NOMO-1 treated with DMSO at 0.1 percent for 48 hours (cell line): ENCODE measurements around the gene PSMA2.

Source experiments
- DNase-seq: peaks from one replicate; lab custom pipeline; 2025; ENCODE audit not compliant: unreplicated experiment; lab: John Stamatoyannopoulos, UW

PSMA2 gene

DNA sequence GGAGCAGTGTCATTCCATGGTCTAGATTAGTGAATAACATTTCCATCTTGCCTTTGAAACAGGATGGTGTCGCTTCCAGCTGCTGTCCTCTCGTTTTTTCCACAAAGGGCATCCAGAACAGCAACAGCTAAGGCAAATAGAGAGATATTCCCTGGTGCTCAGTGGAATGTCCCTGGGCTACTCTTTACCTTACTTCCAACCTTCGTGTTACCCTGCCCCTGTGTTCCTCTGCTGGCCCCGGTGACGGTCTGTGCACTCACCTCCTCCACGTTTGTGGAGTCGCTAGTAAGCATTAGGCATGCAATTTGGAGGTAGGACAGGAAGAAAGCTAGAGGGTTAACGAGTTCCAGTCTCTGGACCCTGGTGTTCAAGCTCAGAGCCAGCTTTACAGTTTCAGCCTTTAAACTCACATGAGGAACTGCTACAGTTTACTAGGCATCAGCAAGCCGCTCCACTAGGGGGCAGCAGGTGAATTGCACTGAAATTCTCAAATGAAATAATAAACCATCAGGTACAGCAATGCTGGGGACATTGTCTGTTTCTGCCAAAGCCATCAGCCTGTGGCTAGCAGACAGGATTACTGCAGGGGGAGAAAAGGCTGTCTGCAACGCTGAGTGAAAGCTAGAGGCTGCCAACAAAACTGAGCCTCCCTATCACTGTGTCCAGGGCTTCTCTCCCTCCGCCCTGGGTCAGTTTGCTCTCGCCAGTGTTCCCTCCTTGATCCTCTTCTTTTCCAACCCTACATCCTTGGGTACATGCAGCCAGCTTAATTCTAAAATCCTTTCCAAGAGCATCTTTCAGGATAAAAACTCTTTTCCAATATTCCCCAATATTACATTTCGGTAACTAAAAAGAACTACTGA lies 9.2 kb upstream of the PSMA2 start:
- peak; percentile 42 for DNase-seq

DNA sequence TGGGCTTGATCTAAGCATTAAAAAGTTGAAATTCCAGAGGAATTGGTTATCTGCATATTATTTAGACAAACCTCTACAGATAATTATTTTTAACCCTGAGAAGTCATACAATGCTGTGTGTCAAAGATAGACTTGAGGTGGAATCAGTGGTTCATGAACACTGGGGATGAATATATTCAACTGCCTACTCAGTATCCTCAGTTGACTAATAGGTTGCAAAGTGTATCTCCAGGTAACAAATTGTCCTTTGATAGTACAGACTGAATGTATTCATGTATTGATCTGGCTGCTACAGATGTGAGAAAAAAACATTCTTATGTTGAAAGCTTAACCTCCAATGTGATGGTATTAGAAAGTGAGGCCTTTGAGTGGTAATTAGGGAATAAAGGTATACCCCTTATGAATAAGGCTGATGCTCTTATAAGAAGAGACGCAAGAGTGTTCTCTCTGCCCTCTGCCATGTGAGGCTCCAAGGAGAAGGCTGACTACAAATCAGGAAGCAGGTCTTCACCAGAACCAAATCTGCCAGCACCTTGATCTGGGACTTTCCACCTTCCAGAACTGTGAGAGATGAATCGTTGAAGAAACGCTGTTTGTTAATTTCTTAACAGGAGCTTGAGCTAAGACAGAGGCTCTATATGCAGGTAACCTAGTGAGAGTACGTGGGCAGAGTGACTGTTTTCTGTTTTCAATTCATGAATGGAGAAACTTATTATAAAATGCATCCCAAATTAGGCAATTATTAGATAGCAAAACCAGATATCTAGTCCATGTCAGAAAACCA lies 7.7 kb upstream of the PSMA2 start:
- DNase-seq: no peak

DNA sequence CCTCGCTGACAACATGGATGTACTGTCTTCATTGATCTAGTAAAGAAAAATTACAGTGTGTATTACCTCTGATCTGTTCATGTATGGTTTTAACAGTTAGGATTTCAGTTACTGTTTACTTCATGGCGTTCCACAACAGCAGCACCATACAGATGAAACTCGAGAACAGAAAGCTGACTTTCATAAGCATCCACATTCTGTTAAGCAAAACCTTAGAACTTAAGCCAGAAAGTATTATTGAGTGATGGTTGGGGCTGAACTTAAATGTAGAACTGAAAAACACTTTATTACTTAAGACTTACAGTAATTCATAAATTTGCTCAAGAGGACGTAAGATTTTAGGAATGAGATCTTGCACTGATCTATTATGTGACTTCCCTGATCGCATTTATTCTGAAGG lies 3.9 kb upstream of the PSMA2 start:
- no peak for DNase-seq

DNA sequence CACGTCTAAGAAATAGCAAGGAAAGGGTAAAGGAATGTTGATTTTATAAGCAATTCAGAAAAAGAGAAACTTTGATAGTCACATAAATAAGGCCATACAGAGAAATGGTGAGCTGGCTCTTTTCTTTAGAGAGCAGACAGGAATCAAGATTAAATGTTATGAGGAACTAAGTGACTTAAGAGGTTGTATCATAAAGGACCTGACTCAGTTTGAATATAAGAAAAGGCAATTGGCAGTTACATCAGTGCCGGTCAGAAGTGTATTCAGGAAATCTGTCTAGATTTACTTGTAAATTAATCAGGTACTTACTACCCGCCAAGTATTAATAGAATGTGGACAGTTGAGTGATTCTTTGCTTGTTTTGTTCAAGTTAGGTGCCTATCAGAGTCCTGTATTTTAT lies 2.3 kb upstream of the PSMA2 start:
- DNase-seq: no peak

DNA sequence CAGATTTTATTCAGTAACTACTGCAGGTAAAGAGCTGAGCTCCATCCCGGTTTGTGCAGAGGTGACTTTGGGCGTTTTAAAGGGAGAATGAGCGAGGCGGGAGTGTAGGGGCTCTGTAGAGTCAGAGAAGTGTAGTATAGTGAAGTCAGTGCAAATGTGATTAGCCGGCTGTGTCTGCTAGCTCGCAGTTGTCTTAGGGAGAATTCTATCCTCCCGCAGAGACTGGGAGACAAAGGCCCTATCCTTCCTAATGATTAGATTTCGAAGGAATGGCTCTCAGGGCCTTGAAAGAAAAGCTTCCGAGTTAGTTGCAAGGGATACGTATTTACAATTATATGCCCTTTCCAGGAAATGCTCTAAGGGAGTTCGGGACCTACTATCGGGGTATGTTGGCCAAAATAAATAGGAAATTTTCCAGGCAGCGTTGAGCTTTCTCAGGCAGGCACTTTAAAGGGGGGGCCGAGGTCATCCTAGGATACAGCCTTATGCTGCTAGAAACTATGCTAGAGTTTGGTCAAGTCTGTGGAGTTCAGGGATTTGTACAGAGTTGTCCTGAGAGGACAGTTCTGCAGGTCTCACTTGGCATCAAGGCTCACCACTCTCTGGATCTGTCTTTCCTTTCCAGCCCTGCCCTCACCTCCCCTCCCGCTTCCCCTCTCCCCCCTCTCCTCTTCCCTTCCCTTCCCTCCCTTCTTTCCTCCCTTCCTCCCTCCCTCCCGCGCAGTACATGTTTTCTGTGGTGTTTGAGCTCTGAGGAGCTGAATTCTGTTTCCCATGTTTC lies 1.0 kb upstream of the PSMA2 start:
- DNase-seq: no peak

DNA sequence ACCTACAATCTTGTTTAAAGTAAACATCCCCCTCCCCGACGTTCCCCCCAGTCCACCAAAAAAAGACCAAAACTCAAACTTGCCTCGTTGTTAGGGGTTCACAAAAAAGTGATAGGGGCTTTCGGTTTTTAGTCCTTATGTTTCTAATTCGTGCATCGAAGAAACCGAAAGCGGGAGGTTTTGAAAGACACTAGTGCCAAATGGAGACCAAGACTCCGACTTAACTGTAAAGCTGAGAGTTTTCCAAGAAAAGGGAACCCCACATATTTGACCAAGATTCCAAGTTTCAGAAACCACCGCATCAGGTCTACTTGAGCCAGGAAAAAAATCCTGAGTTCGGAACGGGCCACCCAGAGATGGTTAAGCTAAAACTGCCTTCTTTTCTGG lies 534 bp downstream of the PSMA2 start:
- DNase-seq: no peak

DNA sequence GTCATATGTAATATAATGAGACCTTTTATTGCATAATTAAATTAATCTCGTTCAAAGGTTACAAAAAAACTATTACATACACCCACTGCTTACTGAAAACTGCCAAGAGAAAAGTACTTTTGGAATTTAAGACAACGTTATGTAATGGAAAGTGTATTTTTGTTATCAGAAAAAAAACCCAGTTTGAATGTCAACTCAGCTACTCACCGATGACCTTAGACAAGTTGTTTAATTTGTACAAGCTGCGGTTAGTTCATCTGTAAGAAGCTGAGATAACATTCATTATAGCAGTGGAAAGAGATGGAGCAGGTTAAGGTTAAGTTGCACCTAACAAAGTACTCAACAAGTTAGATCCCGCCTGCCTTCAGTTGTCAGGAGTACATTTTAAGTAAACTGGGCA lies 1.1 kb downstream of the PSMA2 start:
- no peak for DNase-seq

DNA sequence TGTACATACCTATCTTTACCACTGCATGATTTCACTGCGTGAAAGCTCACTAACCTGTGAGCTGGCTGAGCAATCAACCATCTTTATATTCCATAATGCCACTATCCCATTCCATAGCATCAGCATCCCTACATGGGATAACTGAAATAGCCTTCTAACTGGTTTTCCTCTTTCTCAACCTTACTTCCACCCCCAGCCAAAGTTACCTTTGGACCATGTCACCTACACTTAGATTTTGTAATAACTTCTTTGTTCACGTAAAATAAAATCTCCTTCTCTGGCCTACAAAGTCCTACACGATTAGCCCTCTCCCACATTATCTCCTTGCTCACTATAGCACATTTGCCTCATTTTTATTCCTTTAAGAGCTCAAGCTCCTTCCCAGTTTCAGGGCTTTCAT lies 2.5 kb downstream of the PSMA2 start:
- DNase-seq: no peak

DNA sequence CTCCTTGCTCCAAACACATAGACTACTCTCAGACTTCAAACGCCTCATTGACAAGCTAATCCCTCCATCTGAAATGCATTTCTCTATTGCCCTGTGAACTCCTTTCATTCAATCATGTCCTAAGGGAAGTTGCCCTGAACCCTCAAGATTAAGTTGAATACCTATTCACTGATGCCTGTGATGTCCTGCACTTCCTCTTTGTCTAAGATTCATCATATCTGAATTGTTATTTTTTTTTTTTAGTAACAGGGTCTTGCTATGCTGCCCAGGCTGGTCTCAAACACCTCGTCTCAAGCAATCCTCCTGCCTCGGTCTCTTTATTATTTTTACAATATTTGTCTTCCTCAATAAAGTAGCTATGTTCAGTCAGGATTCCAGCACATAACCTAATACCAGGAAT lies 3.2 kb downstream of the PSMA2 start:
- no peak for DNase-seq

DNA sequence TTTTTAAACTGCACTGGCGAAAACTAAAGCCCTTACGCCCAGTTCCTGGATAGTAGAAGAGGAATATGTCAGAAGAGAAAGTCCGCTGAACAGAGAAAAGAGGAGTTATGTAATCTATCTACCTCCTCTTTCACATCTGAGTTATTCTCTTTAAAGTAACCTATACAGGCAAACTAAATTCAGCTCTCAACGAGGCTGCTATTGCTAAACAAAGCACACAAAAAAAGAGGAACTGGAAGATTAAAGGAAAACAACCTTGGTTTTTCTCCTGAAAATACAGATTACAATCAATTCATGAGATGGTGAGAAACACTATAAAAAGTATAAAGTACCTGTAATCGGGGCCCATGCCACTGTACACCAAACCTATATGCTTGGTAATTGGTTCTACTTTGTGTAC lies 5.8 kb downstream of the PSMA2 start:
- DNase-seq: peak; percentile 81

DNA sequence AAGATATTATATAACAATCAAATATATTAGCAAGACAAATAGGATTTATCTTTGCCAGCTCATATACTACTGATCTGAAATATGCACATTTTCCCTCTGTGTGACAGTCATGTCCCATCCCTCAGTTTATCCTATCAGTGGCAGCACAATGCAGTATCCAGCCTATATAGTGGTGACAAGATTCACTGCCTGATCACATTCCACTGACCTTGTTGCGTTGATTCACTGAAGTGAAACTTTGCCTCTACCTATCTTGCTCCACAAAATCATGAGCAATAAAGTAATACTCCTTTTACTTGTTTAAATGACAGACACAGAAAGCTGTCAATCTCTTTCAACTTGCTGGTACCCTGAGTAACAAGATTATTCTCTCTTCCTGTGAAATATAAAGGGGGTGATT lies 6.3 kb downstream of the PSMA2 start:
- no peak for DNase-seq

DNA sequence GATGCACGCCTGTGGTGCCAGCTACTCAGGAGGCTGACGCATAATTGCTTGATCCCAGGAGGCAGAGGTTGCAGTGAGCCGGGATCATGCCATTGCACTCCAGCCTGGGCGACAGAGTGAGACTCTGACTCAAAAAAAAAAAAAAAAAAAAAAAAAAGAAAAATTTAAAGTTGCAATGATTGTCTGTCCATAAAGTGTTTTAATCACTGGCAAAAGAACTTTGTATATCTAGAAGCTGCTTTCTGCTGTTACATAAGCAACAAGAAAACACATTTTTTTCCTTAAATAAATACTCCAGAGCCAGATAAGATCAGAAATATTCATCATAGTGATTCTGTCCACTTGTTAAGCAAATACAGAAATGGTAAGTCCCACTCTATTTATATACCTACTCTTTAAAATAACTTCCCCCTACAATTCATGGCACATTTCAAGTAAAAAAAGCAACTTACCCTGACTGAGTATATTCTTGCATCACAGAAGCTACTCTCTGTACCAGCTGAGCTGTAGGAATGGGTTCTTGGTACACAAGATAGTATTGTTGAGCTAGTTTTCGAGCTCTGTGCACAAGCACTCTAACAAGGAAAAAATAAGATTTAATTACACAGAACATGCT lies 7.6 kb downstream of the PSMA2 start:
- DNase-seq: peak; percentile 76

DNA sequence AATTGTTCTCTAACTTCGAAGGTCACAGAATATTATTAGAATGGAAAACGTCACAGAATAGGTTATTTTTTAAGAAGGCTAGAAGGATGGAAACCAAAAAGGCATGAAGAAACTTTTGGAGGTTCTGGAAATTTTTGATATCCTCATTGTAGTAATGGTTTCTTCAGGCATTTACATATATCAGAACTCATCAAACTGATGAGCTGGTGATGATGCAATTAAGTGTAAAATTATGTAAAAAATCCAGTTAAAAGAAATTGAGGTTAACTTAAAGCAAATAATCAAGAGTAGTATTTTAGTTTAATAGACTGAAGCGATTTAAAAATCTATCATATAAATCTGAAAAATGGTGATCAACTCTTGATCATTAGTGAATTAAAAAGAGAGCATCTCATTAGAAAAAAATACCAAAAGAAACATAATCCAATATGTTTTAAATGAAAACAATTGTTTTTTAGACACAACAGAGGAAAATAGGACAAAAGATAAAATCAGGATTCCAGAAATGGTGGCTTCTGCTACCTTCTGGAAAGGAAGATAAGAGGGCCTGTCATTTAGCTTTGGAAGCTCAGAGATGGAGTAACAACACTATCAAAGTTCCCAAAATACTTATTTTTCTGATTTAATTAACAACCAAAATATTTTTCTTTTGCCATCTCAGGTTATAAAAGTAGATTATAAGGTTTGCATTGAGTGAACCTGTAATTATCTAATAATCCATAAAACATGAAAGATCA lies 9.8 kb downstream of the PSMA2 start:
- no peak for DNase-seq

DNA sequence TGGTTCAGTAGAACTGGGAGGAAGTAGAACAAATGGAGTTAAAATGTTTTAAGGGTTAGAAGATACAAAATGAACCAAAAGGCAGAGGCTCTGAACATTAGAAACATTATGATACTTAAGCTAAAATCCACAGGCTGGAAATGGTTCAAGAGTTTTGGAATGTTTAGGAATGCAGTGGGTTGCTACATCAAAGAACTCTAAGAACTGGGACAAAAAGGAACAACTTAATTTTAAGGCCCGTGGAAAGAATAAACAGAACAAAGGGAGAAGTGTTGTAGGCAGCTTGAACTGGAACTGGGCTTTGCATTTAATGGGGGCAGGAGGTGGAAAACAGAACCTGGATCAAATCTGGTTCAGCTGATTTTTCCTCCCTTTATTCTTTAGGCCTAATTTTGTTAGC lies 16.6 kb downstream of the PSMA2 start:
- DNase-seq: no peak

DNA sequence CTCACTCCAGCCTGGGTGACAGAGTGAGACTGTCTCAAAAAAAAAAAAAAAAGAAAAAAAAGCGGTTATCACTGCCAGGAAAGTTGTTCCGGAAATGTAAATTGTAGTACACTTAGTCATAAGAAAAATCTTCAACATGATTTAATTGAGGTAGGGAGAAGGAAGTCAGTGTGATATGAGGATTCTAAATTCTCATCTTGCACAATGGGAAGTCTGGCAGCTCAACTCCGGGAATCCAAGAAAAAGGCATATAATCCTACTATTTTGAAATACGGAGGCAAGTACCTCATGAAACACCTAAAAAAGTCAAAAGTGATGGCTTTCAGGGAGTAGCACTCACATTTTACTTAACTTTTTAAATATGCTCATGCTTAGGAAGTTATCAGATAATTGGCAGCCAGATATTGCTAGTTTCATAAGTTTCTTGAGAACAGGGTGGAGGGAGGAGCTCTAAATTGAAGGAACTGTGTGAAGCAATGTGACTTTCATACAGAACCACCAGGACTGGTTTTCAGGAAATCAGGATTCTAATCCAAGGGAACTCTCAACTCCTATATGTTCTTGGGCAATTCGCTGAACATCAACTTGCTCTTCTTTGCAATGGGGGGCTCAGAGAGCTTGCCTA lies 17.4 kb downstream of the PSMA2 start:
- no peak for DNase-seq

DNA sequence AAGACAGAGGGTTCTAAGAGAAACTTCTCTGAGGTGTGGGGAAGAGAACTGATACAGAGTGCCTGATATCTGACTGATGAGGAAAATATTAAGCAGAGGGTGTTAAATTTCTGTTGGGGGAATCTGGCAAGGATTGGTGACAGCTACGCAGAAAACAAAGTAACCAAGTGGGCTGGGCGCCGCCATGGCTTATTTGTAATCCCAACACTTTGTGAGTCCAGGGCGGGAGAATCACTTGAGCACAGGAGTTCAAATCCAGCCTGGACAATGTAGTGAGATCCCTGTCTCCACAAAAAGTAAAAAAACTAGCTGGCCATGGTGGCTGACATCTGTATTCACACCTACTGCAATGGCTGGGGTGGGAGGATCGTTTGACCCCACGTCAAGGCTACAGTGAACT lies 18.0 kb downstream of the PSMA2 start:
- DNase-seq: no peak

DNA sequence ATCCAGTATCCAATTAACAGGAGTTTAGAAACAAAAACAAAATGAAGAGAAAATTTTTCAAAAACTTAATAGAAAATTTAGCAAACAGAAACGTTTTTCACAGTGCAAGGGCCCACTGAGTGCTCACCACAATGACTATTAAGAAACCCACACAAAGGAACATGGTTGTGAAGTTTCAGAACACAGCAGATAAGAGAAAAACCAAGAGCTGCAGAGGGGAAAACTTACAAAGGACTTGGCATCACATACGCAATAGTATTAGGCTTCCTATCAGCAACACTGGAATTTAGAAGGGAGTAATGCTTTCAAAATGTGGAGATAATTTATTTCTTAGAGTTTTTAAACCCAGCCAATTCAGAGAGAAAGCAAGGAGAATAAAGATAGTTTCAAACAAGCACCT lies 18.4 kb downstream of the PSMA2 start:
- DNase-seq: no peak

DNA sequence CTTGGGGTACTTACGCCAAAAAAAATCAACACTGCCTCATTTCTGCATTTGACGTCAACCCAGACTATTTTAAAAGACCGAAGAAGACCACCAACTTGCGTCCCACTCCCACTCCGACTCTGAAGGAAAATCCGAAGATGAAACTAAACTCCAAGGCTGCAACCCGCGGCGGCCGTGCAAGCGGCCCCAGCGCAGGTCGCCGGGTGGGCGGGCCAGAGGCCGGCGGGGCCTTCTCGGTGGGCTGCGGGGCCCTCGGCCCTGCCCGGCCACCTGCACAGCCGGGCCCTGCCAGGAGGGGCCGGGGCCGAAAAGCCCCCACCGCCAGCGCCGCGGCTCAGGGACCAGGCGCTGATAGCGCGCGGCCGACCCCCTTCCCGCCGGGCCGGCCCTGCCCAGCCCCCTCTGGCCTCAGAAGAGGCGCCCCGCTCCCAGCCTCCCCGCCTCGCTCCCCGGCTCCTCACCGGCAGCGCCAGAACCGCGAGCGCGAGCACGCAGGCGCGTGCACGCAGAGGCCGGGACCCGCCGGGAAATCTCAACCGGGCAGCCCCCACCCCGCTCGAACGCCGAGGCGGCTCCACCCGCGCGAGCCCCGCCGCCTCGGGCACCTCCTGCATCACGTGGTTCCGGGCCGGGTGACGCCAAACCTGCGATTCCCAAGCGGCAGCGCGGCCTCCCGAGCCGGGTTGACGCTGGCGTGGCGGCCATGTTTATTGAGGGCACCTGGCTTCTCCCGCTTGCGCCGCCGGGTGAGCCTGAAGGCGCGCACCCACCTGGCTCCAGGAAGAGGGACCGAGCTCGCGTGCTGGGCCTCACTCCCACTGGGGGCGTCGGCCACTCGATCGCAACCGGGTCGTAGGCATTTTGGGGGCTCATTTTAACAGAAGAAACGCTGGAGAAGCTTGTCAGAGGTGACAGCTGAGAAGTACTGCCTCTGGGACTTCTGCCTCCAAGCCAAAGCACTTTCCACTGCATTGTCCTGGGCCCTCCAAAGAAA lies 20.2 kb downstream of the PSMA2 start, which contains the start of gene C7orf25:
C7orf25 (minus strand) TSS at position 617 of the 994 bp plus-strand sequence. CDS start 1,170 bp downstream, outside the sequence.
- peak; percentile 88 for DNase-seq

DNA sequence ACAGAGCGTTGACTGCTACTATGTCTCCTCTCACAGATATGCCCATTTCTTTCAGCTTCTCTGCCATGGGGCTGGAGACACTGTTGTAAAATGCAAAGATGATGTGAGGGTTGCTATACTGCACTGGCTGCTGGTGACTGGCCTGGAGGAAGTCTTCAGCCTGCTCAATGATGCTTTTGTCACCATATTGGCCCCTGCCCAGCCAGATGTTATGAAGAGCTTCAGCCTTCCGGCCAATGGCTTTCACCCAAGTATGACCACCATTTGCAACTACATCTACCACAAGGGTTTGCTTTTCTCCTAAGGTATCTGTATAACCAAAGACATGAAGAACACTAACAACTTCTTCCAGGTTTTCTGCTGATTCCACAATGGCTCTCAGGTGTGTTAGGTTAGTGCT lies 21.7 kb downstream of the PSMA2 start:
- DNase-seq: no peak
